A549 (cell line): ENCODE measurements around the gene RAB23. TPM values are rescaled to one million over a fixed set of nuclear protein-coding genes. Genes with fewer than 3 reads are reported as not detected.

Source experiments
- ATAC-seq, 2 experiments: fragments of 200-7000 bp in 1 of 2; fragments of >200 bp in 1 of 2; cut with Nextera tagmentation in 1 of 2; cut with Tn5 transposase in 1 of 2; 3 replicates each; pipeline versions ENCODE4 v1.8.0 to v1.9.1; 2018 to 2020; ENCODE audit warnings: mild to moderate bottlenecking in 1 of 2, moderate library complexity in 1 of 2
- CTCF ChIA-PET: fragments of 300-600 bp; sonication (Branson Sonifier 250); formaldehyde crosslinking; extraction: SDS; loops from one replicate; lab custom pipeline; 2021; ENCODE audit warnings: antibody characterized with exemption, inconsistent platforms; lab: Yijun Ruan, JAX
- POLR2A ChIA-PET: fragments of 350-600 bp; formaldehyde crosslinking; extraction: SDS; loops from one replicate; lab custom pipeline; 2021; ENCODE audit warnings: antibody characterized with exemption, inconsistent platforms; lab: Yijun Ruan, JAX
- DNase-seq, 2 experiments: peaks; one replicate each; pipeline versions ENCODE4 v3.0.0 to v3.0.0-alpha.2; 2011 to 2016; ENCODE audit warnings: low read depth in 1 of 2, low spot score in 1 of 2
- FAIRE-seq: peaks from 2 replicates; lab custom pipeline; 2011; peaks lifted over from hg19 to GRCh38; lab: Jason Lieb, UNC
- H3K27ac ChIP-seq, 2 experiments: fragments of >200 bp; sonication (Bioruptor Twin); formaldehyde crosslinking; 3 replicates each; pipeline ENCODE4 v1.5.1; 2016 to 2017
- H3K4me1 ChIP-seq: fragments of >200 bp; sonication (Bioruptor Twin); formaldehyde crosslinking; 3 replicates; pipeline ENCODE4 v1.6.1; 2016
- H3K4me2 ChIP-seq: fragments of >200 bp; sonication (Bioruptor Twin); formaldehyde crosslinking; 3 replicates; pipeline ENCODE4 v1.6.1; 2016
- H3K4me3 ChIP-seq: fragments of >200 bp; sonication (Bioruptor Twin); formaldehyde crosslinking; 3 replicates; pipeline ENCODE4 v1.5.1; 2016
- H3K9me3 ChIP-seq: fragments of >200 bp; sonication (Bioruptor Twin); formaldehyde crosslinking; 3 replicates; pipeline ENCODE4 v1.6.1; 2016
- CEBPB ChIP-seq, 2 experiments: fragments of >200 bp in 1 of 2; sonication (Bioruptor Twin) in 1 of 2; formaldehyde crosslinking in 1 of 2; IDR thresholded peaks; 2 replicates each; pipeline ENCODE4 v1.6.1; 2012 to 2016
- CHD2 ChIP-seq: fragments of 150-350 bp; IDR thresholded peaks from 2 replicates; pipeline ENCODE4 v1.6.1; 2014; ENCODE audit warnings: low read length; ENCODE audit not compliant: partially characterized antibody
- CHD4 ChIP-seq: fragments of 200-600 bp; sonication (generic); IDR thresholded peaks from 2 replicates; pipeline ENCODE4 v1.6.1; 2016; ENCODE audit warnings: antibody characterized with exemption, mild to moderate bottlenecking, borderline replicate concordance
- EP300 ChIP-seq, 2 experiments: fragments of >200 bp; sonication (Bioruptor Twin); formaldehyde crosslinking; IDR thresholded peaks; 2 replicates in 1 of 2; 3 replicates in 1 of 2; pipeline ENCODE4 v1.6.1; 2016 to 2017
- FOSB ChIP-seq: fragments of 250-450 bp; sonication (Bioruptor Pico); IDR thresholded peaks from 2 replicates; pipeline ENCODE4 v1.5.0; 2020; ENCODE audit warnings: mild to moderate bottlenecking, moderate library complexity
- KDM5A ChIP-seq: fragments of 200-600 bp; sonication (generic); IDR thresholded peaks from 2 replicates; pipeline ENCODE4 v1.6.1; 2016; ENCODE audit warnings: antibody characterized with exemption, mild to moderate bottlenecking
- MAFK ChIP-seq: fragments of 450-650 bp; IDR thresholded peaks from 2 replicates; pipeline ENCODE4 v1.6.1; 2014; ENCODE audit not compliant: partially characterized antibody
- MAX ChIP-seq: IDR thresholded peaks from 2 replicates; pipeline ENCODE4 v1.6.1; 2012
- MYC ChIP-seq: IDR thresholded peaks from 2 replicates; pipeline ENCODE4 v1.6.1; 2012; ENCODE audit warnings: mild to moderate bottlenecking, inconsistent platforms, low read length, improper control_type of control experiment, borderline replicate concordance
- NFE2L2 ChIP-seq: fragments of 150-350 bp; conservative IDR thresholded peaks from 2 replicates; pipeline ENCODE4 v1.6.1; 2014; ENCODE audit warnings: low read length
- PHF8 ChIP-seq: fragments of 200-600 bp; sonication (generic); IDR thresholded peaks from 2 replicates; pipeline ENCODE4 v1.6.1; 2016; ENCODE audit warnings: low read depth, mild to moderate bottlenecking, antibody characterized with exemption, moderate library complexity, borderline replicate concordance
- POLR2A ChIP-seq: IDR thresholded peaks from 2 replicates; pipeline ENCODE4 v1.6.1; 2012; ENCODE audit warnings: mild to moderate bottlenecking, low read length
- POLR2AphosphoS2 ChIP-seq: conservative IDR thresholded peaks from 2 replicates; pipeline ENCODE4 v1.6.1; 2012; ENCODE audit warnings: low read length, improper control_type of control experiment, inconsistent platforms
- RAD21 ChIP-seq, 2 experiments: fragments of >200 bp in 1 of 2; sonication (Bioruptor Twin) in 1 of 2; formaldehyde crosslinking in 1 of 2; IDR thresholded peaks in 1 of 2; conservative IDR thresholded peaks in 1 of 2; 2 replicates in 1 of 2; 3 replicates in 1 of 2; pipeline ENCODE4 v1.6.1; 2012 to 2018; ENCODE audit warnings: inconsistent platforms in 1 of 2
- RFX5 ChIP-seq: fragments of 450-650 bp; IDR thresholded peaks from 2 replicates; pipeline ENCODE4 v1.7.1; 2014; ENCODE audit warnings: antibody characterized with exemption, mild to moderate bottlenecking, moderate library complexity
- SREBF2 ChIP-seq: fragments of 450-650 bp; IDR thresholded peaks from 2 replicates; pipeline ENCODE4 v1.6.1; 2014; ENCODE audit warnings: mild to moderate bottlenecking, moderate library complexity
- WGBS: methylation state at CpG from one replicate; pipeline ENCODE4 v1.1.6; 2017; ENCODE audit errors: missing lambda C conversion rate; 5-methylcytosine and 5-hydroxymethylcytosine counted together
- polyA plus RNA-seq, 4 experiments: library from polyadenylated mRNA; depleted of rRNA in 3 of 4; stranded (reverse); fragments of >200 nt; fragmentation: RNase III in 1 of 4; extraction: RNeasy Plus Mini Kit Qiagen cat#74134 plus additional on column Dnase treatment in 1 of 4; gene quantifications; 2 replicates in 3 of 4; 3 replicates in 1 of 4; pipeline ENCODE4 v1.2.3, GENCODE V29; 2011 to 2017
- TF ChIP-seq, protein P1 (sequence below): IDR thresholded peaks from 2 replicates; pipeline ENCODE4 v1.6.1; 2012
- TF ChIP-seq, protein P2 (sequence below): fragments of 200-600 bp; sonication (generic); IDR thresholded peaks from 2 replicates; pipeline ENCODE4 v1.6.1; 2016; ENCODE audit warnings: antibody characterized with exemption, mild to moderate bottlenecking, moderate library complexity

RAB23 gene
- polyA plus RNA-seq, 2 of the 4 experiments (the other 2 are of a cell fraction), result 8.6 to 21.5 TPM

- FAIRE-seq, result no peak
- no peak overlapping the region for H3K4me3 ChIP-seq
- H3K4me2 ChIP-seq, result no peak overlapping the region
- peaks cover 12% of the 10 kb centered on the region; the same call in 2 of the 3 replicates for H3K4me1 ChIP-seq
- ChIA-PET POLR2A (no interaction called here), CTCF (interaction anchor here (0.9 kb wide), 1 partner anchor 9 kb away, joined by 4 read pairs; no protein-coding TSS in a partner anchor)
- no peak overlapping the region for H3K27ac ChIP-seq
- TF ChIP-seq CHD4, result no peak
- peak; percentile 2 for TF ChIP-seq MAFK
- DNase-seq, result no peak
- no peaks in the 10 kb centered on the region for H3K9me3 ChIP-seq
- ATAC-seq, result no peak
- WGBS, result 84% methylated on average over 7 of the region's 7 CpGs
Measured at GRCh38 chr6:57205550-57206328, 16.4 kb downstream of the RAB23 start.

- H3K4me1 ChIP-seq, result peaks cover 11% of the 10 kb centered on the region
- WGBS, result 80% methylated on average over 1 of the region's 1 CpG
- FAIRE-seq, result no peak
- H3K27ac ChIP-seq, result no peak overlapping the region
- ChIA-PET CTCF (interaction anchor here (0.9 kb wide), 1 partner anchor 20 kb away, joined by 4 read pairs; no protein-coding TSS in a partner anchor), POLR2A (no interaction called here)
- DNase-seq, result no peak
- ATAC-seq, result no peak
- no peaks in the 10 kb centered on the region for H3K9me3 ChIP-seq
- H3K4me3 ChIP-seq, result no peak overlapping the region
- TF ChIP-seq CEBPB (IDR thresholded peaks at IDR 0.05) (no peak), SREBF2 (no peak), CHD2 (no peak), RFX5 (no peak), POLR2A (no peak), MAX (no peak), EP300 (IDR thresholded peaks at IDR 0.05) (no peak), NFE2L2 (no peak), PHF8 (no peak), MYC (no peak), FOSB (CRISPR knock-in tag) (no peak), POLR2AphosphoS2 (no peak), MAFK (no peak), KDM5A (no peak), RAD21 (conservative IDR thresholded peaks at IDR 0.05 in 1 of 2, IDR thresholded peaks at IDR 0.05 in 1 of 2) (no peak)
- TF ChIP-seq, protein P1, sequence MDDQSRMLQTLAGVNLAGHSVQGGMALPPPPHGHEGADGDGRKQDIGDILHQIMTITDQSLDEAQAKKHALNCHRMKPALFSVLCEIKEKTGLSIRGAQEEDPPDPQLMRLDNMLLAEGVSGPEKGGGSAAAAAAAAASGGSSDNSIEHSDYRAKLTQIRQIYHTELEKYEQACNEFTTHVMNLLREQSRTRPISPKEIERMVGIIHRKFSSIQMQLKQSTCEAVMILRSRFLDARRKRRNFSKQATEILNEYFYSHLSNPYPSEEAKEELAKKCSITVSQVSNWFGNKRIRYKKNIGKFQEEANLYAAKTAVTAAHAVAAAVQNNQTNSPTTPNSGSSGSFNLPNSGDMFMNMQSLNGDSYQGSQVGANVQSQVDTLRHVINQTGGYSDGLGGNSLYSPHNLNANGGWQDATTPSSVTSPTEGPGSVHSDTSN, result no peak
- TF ChIP-seq, protein P2, sequence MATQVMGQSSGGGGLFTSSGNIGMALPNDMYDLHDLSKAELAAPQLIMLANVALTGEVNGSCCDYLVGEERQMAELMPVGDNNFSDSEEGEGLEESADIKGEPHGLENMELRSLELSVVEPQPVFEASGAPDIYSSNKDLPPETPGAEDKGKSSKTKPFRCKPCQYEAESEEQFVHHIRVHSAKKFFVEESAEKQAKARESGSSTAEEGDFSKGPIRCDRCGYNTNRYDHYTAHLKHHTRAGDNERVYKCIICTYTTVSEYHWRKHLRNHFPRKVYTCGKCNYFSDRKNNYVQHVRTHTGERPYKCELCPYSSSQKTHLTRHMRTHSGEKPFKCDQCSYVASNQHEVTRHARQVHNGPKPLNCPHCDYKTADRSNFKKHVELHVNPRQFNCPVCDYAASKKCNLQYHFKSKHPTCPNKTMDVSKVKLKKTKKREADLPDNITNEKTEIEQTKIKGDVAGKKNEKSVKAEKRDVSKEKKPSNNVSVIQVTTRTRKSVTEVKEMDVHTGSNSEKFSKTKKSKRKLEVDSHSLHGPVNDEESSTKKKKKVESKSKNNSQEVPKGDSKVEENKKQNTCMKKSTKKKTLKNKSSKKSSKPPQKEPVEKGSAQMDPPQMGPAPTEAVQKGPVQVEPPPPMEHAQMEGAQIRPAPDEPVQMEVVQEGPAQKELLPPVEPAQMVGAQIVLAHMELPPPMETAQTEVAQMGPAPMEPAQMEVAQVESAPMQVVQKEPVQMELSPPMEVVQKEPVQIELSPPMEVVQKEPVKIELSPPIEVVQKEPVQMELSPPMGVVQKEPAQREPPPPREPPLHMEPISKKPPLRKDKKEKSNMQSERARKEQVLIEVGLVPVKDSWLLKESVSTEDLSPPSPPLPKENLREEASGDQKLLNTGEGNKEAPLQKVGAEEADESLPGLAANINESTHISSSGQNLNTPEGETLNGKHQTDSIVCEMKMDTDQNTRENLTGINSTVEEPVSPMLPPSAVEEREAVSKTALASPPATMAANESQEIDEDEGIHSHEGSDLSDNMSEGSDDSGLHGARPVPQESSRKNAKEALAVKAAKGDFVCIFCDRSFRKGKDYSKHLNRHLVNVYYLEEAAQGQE, result no peak
- no peak overlapping the region for H3K4me2 ChIP-seq
Measured at GRCh38 chr6:57201718-57202117, 20.4 kb downstream of the RAB23 start.
